ENCODE measurements around the gene ERCC4.
"Not testable (repeated sequence)": the region's sequence is repeated elsewhere in the genome, so short reads cannot be mapped to it uniquely, and the experiment has no call there.

Gene ERCC4

GRCh38 chr16:13919683-13920509, at the start of gene ERCC4:
ERCC4 (plus strand) TSS chr16:13920154; CDS start chr16:13920166, 12 bp downstream.
- DNase-seq (ENCODE audit: low read depth in 1 of 2, low spot score in 1 of 2), result peak; percentile 97 to 99

- no peak for DNase-seq (ENCODE audit: low read depth in 1 of 2, low spot score in 1 of 2)
These were observed 46.0 kb upstream of the ERCC4 start for GRCh38 chr16:13873835-13874438.

- no peak for DNase-seq (ENCODE audit: low read depth in 1 of 2, low spot score in 1 of 2)
These were observed 44.2 kb upstream of the ERCC4 start for GRCh38 chr16:13875614-13876284.

- DNase-seq (ENCODE audit: low read depth in 1 of 2, low spot score in 1 of 2), result no peak
These were observed 36.7 kb upstream of the ERCC4 start for GRCh38 chr16:13883276-13883675.

GRCh38 chr16:13883881-13884280, 36.1 kb upstream of the ERCC4 start:
- no peak for DNase-seq (ENCODE audit: low read depth in 1 of 2, low spot score in 1 of 2)

- no peak for DNase-seq (ENCODE audit: low read depth in 1 of 2, low spot score in 1 of 2)
These were observed 34.3 kb upstream of the ERCC4 start for GRCh38 chr16:13885700-13886099.

GRCh38 chr16:13886608-13887007, 33.3 kb upstream of the ERCC4 start:
- DNase-seq (ENCODE audit: low read depth in 1 of 2, low spot score in 1 of 2), result no peak

- not testable (repeated sequence) for DNase-seq (ENCODE audit: low read depth in 1 of 2, low spot score in 1 of 2)
These were observed 30.6 kb upstream of the ERCC4 start for GRCh38 chr16:13889323-13889722.

- no peak for DNase-seq (ENCODE audit: low read depth in 1 of 2, low spot score in 1 of 2)
These were observed 27.7 kb upstream of the ERCC4 start for GRCh38 chr16:13892301-13892700.

- DNase-seq (ENCODE audit: low read depth in 1 of 2, low spot score in 1 of 2), result no peak
These were observed 24.4 kb upstream of the ERCC4 start for GRCh38 chr16:13895516-13895915.

- DNase-seq (ENCODE audit: low read depth in 1 of 2, low spot score in 1 of 2), result no peak
These were observed 23.3 kb upstream of the ERCC4 start for GRCh38 chr16:13896543-13897182.

GRCh38 chr16:13897806-13898205, 22.1 kb upstream of the ERCC4 start:
- no peak for DNase-seq (ENCODE audit: low read depth in 1 of 2, low spot score in 1 of 2)

- no peak for DNase-seq (ENCODE audit: low read depth in 1 of 2, low spot score in 1 of 2)
These were observed 21.7 kb upstream of the ERCC4 start for GRCh38 chr16:13898233-13898632.

GRCh38 chr16:13902052-13902451, 17.9 kb upstream of the ERCC4 start:
- no peak for DNase-seq (ENCODE audit: low read depth in 1 of 2, low spot score in 1 of 2)

GRCh38 chr16:13902677-13903076, 17.3 kb upstream of the ERCC4 start:
- DNase-seq (ENCODE audit: low read depth in 1 of 2, low spot score in 1 of 2), result no peak

- DNase-seq (ENCODE audit: low read depth in 1 of 2, low spot score in 1 of 2), result no peak
These were observed 15.7 kb upstream of the ERCC4 start for GRCh38 chr16:13904179-13904691.

- DNase-seq (ENCODE audit: low read depth in 1 of 2, low spot score in 1 of 2), result not testable (repeated sequence)
These were observed 15.1 kb upstream of the ERCC4 start for GRCh38 chr16:13904822-13905221.

- no peak for DNase-seq (ENCODE audit: low read depth in 1 of 2, low spot score in 1 of 2)
These were observed 13.5 kb upstream of the ERCC4 start for GRCh38 chr16:13906168-13907089.

- DNase-seq (ENCODE audit: low read depth in 1 of 2, low spot score in 1 of 2), result no peak
These were observed 12.5 kb upstream of the ERCC4 start for GRCh38 chr16:13907431-13907830.

GRCh38 chr16:13909069-13909468, 10.9 kb upstream of the ERCC4 start:
- no peak for DNase-seq (ENCODE audit: low read depth in 1 of 2, low spot score in 1 of 2)

Measured in activated T-helper 1 cell treated with anti-CD3 and anti-CD28 coated beads, Interleukin-2, amount 50 U/mL, for 16 hours (primary cell).